MCF 10A (cell line): ENCODE measurements around the gene CACNA2D4. TPM values are rescaled to one million over a fixed set of nuclear protein-coding genes. Genes with fewer than 3 reads are reported as not detected.

Experiments used
- BruUV-seq: library from RNA; stranded (reverse); fragments of 400-500 nt; replicated peaks from 2 replicates; lab custom pipeline; 2021; lab: Mats Ljungman, UMichigan
- CTCF ChIA-PET: fragments of 300-600 bp; sonication (Branson Sonifier 250); formaldehyde crosslinking; extraction: SDS; loops from one replicate; lab custom pipeline; 2021; ENCODE audit warnings: antibody characterized with exemption, inconsistent platforms; lab: Yijun Ruan, JAX
- POLR2A ChIA-PET: fragments of 300-600, 350-650 bp; sonication (Branson Sonifier 250); formaldehyde crosslinking; extraction: SDS; loops from one replicate; lab custom pipeline; 2020; ENCODE audit warnings: antibody characterized with exemption, inconsistent platforms; lab: Yijun Ruan, JAX
- DNase-seq: peaks from one replicate; pipeline ENCODE4 v3.0.0-alpha.2; 2018; ENCODE audit not compliant: unreplicated experiment
- H3K27ac Mint-ChIP-seq: one replicate; pipeline ENCODE4 v1.8.0; 2022; ENCODE audit warnings: mild to moderate bottlenecking, low read depth, mixed read lengths; ENCODE audit not compliant: unreplicated experiment
- H3K27me3 Mint-ChIP-seq: one replicate; pipeline ENCODE4 v1.8.0; 2022; ENCODE audit warnings: mixed read lengths; ENCODE audit not compliant: insufficient read depth, unreplicated experiment
- H3K36me3 Mint-ChIP-seq: one replicate; pipeline ENCODE4 v1.8.0; 2022; ENCODE audit warnings: mild to moderate bottlenecking, moderate library complexity, mixed read lengths; ENCODE audit not compliant: insufficient read depth, unreplicated experiment
- H3K4me1 Mint-ChIP-seq: one replicate; pipeline ENCODE4 v1.8.0; 2022; ENCODE audit warnings: mixed read lengths; ENCODE audit not compliant: insufficient read depth, unreplicated experiment
- H3K4me3 Mint-ChIP-seq: one replicate; pipeline ENCODE4 v1.8.0; 2022; ENCODE audit warnings: mild to moderate bottlenecking, moderate library complexity, mixed read lengths; ENCODE audit not compliant: unreplicated experiment
- H3K9me3 Mint-ChIP-seq: one replicate; pipeline ENCODE4 v1.8.0; 2022; ENCODE audit warnings: mixed read lengths; ENCODE audit not compliant: unreplicated experiment
- intact Hi-C: fragments of 100-400 bp; cut with micrococcal nuclease; formaldehyde crosslinking; loops from 2 replicates; pipeline ENCODE4 v1.14.1; 2022
- total RNA-seq: library from RNA; stranded (reverse); gene quantifications from 2 replicates; pipeline ENCODE4 v1.2.3, GENCODE V29; 2022
- TF ChIP-seq, protein P1 (sequence below): fragments of 200-600 bp; IDR thresholded peaks from one replicate; pipeline ENCODE4 v1.8.0; 2022; ENCODE audit warnings: antibody characterized with exemption, mild to moderate bottlenecking; ENCODE audit not compliant: unreplicated experiment

The CACNA2D4 gene
- total RNA-seq, 1 experiment from 2014 or later: not detected

DNA sequence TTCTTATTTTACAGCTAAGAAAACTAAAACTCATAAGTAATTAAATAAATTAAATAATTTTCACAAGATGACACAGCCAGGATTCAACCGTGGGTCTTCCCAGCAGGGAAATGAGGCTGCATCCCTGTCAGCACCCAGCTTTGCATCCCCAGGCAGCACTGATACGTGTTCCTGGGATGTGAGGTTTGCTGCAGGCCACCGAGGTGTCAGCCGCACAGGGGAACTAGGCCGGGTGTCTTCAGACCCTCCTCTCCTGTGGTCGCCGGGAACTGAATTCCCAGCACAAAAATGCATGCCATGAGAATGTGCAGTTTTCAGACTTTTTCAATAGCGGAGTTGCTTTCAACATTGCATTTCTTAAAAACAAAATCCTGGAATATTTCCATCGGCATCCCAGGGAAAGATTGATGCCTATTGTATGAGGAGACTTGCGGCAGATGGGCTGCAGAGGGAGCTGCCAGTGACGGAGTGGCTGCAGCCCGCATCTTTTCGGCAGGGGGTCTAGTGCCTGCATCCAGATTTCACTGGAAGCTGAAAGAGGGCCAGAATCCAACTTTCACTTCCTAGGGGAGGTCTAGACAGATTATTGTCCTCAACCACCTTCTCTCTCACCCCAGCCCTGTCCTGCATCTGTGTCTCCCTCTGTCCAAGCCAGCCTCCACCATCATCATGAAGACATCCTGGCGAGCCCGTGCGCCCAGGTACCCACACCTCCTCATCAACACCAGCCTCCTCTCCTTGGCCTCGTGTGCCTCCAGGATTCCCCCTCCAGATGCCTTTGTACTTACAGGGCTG is 85.5 kb downstream of the CACNA2D4 start:
- ChIA-PET POLR2A (no interaction called here), CTCF (interaction anchor here (0.7 to 0.9 kb wide), 2 partner anchors 35 to 656 kb away, joined by 3 to 4 read pairs; no protein-coding TSS in a partner anchor)
- peaks cover 48% of the 10 kb centered on the region for H3K27me3 Mint-ChIP-seq
- H3K27ac Mint-ChIP-seq: no peak overlapping the region
- H3K9me3 Mint-ChIP-seq: no peaks in the 10 kb centered on the region
- TF ChIP-seq, protein P1, sequence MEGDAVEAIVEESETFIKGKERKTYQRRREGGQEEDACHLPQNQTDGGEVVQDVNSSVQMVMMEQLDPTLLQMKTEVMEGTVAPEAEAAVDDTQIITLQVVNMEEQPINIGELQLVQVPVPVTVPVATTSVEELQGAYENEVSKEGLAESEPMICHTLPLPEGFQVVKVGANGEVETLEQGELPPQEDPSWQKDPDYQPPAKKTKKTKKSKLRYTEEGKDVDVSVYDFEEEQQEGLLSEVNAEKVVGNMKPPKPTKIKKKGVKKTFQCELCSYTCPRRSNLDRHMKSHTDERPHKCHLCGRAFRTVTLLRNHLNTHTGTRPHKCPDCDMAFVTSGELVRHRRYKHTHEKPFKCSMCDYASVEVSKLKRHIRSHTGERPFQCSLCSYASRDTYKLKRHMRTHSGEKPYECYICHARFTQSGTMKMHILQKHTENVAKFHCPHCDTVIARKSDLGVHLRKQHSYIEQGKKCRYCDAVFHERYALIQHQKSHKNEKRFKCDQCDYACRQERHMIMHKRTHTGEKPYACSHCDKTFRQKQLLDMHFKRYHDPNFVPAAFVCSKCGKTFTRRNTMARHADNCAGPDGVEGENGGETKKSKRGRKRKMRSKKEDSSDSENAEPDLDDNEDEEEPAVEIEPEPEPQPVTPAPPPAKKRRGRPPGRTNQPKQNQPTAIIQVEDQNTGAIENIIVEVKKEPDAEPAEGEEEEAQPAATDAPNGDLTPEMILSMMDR: no peak
- intact Hi-C loops: no loop called here
- H3K4me3 Mint-ChIP-seq: no peak overlapping the region
- DNase-seq: no peak
- BruUV-seq: no TSS peak
- no peaks in the 10 kb centered on the region for H3K4me1 Mint-ChIP-seq
- H3K36me3 Mint-ChIP-seq: peaks cover 5% of the 10 kb centered on the region

DNA sequence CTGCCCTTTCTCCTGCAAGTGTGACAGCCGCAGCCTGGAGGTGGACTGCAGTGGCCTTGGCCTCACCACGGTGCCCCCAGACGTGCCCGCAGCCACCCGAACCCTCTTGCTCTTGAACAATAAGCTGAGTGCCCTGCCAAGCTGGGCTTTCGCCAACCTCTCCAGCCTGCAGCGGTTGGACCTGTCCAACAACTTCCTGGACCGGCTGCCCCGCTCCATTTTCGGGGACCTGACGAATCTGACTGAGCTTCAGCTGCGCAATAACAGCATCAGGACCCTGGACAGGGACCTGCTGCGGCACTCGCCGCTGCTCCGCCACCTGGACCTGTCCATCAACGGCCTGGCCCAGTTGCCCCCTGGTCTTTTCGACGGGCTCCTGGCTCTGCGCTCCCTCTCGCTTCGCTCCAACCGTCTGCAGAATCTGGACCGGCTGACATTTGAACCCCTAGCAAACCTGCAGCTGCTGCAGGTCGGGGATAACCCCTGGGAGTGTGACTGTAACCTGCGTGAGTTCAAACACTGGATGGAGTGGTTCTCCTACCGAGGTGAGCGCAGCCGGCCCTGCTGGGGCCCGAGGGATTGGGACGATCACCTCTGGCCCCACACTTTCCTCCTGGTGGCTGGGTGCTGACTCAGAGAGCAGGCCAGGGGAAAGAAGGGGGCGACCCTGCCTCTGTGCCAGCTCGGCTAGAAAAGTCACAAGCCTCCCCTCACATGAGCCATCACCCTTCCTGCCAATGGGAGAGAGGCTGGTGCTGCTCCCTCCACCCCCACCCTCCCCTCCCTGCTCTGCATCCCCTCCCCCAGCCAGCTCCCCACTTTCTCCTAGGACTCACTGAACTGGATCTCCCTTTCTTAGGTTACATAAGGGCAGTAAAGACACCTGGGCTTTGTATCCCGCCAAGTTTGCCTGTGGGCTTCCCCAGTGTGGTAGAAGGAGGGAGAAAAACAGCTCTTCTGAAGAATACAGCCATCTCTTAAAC is 87.2 kb downstream of the CACNA2D4 start:
- intact Hi-C loops: no loop called here
- Mint-ChIP-seq H3K36me3 (peaks cover 5% of the 10 kb centered on the region), H3K27ac (no peak overlapping the region), H3K9me3 (no peaks in the 10 kb centered on the region), H3K4me3 (no peak overlapping the region), H3K4me1 (no peaks in the 10 kb centered on the region), H3K27me3 (peaks cover 56% of the 10 kb centered on the region)
- DNase-seq: peak; percentile 45
- CTCF ChIA-PET: interaction anchor here (0.6 kb wide), 1 partner anchor 45 kb away, joined by 3 read pairs; no protein-coding TSS in a partner anchor
- POLR2A ChIA-PET: interaction anchor here (0.7 kb wide), 1 partner anchor 33 kb away, joined by 3 read pairs; no protein-coding TSS in a partner anchor
- no TSS peak for BruUV-seq
- TF ChIP-seq, protein P1: no peak

DNA sequence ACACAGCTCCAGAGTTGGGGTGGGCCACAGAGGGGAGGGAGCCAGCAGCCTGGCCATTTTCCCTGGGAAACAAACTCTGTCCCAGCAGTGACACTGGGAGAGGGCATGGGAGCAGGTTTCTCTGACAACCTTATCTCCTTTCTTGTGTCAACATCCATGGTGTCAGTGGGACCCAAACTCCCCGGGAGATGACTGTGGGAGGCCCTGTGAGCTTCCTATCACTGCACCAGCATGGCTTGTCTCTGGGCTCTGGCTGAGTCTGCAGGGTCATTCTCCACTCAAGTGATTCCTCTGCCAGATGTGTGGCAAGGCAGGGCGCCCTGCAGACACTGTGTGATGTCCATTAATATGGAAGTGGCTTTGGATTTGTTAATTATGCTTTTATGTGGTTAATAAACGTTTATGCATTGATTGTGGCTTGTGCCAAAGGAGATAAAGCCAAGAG is 88.0 kb downstream of the CACNA2D4 start:
- H3K4me1 Mint-ChIP-seq: no peaks in the 10 kb centered on the region
- peaks cover 5% of the 10 kb centered on the region for H3K36me3 Mint-ChIP-seq

More for the DNA sequence above, 88.0 kb downstream of the CACNA2D4 start:
- Mint-ChIP-seq H3K4me3 (no peak overlapping the region), H3K27ac (no peak overlapping the region), H3K9me3 (no peaks in the 10 kb centered on the region), H3K27me3 (peaks cover 56% of the 10 kb centered on the region)
- ChIA-PET CTCF (no interaction called here), POLR2A (interaction anchor here (0.7 kb wide), 1 partner anchor 33 kb away, joined by 3 read pairs; no protein-coding TSS in a partner anchor)
- intact Hi-C loops: no loop called here
- no peak for DNase-seq
- no TSS peak for BruUV-seq
- TF ChIP-seq, protein P1: no peak
